Liver (tissue), 9 donors: ENCODE data around the gene LRMDA. TPM values are rescaled to one million over a fixed set of nuclear protein-coding genes. Genes with fewer than 3 reads are reported as not detected.

Experiments
- DNase-seq: peaks from one replicate; pipeline ENCODE4 v3.0.0-alpha.2; 2017; ENCODE audit warnings: low spot score
- H3K27ac ChIP-seq, 2 donors: one replicate each; pipeline ENCODE4 v1.7.0; 2013; ENCODE audit warnings: inconsistent platforms in 2 of 2, low read length in 2 of 2, control low read depth in 1 of 2, low read depth in 1 of 2, mild to moderate bottlenecking in 1 of 2
- H3K27me3 ChIP-seq, 4 donors: one replicate each; pipeline versions ENCODE4 v1.6.1 to v1.7.0; 2013; ENCODE audit warnings: low read length in 3 of 4, inconsistent platforms in 1 of 4, mild to moderate bottlenecking in 1 of 4, moderate library complexity in 1 of 4; ENCODE audit not compliant: control insufficient read depth in 4 of 4, insufficient read depth in 4 of 4
- H3K36me3 ChIP-seq, 4 donors: one replicate each; pipeline versions ENCODE4 v1.6.1 to v1.7.0; 2013; ENCODE audit warnings: low read length in 3 of 4, mild to moderate bottlenecking in 3 of 4, low read depth in 1 of 4, moderate library complexity in 1 of 4; ENCODE audit not compliant: control insufficient read depth in 4 of 4, insufficient read depth in 3 of 4
- H3K4me1 ChIP-seq, 4 donors: one replicate each; pipeline versions ENCODE4 v1.6.1 to v1.7.0; 2013; ENCODE audit warnings: low read length in 3 of 4, mild to moderate bottlenecking in 3 of 4, moderate library complexity in 1 of 4; ENCODE audit not compliant: control insufficient read depth in 4 of 4, insufficient read depth in 4 of 4
- H3K4me3 ChIP-seq, 3 donors: one replicate each; pipeline versions ENCODE4 v1.6.1 to v1.7.0; 2013; ENCODE audit warnings: low read length in 3 of 3, control low read depth in 1 of 3, low read depth in 1 of 3, mild to moderate bottlenecking in 1 of 3
- H3K9ac ChIP-seq, 2 donors: one replicate each; pipeline ENCODE4 v1.7.0; 2013; ENCODE audit warnings: low read length in 2 of 2, mild to moderate bottlenecking in 2 of 2, moderate library complexity in 2 of 2, control low read depth in 1 of 2, low read depth in 1 of 2
- H3K9me3 ChIP-seq, 4 donors: one replicate each; pipeline versions ENCODE4 v1.6.1 to v1.7.0; 2013; ENCODE audit warnings: low read length in 3 of 4; ENCODE audit not compliant: control insufficient read depth in 4 of 4
- EGR1 ChIP-seq, 2 donors: IDR thresholded peaks; 2 replicates each; pipeline ENCODE4 v1.6.1; 2016 to 2018; ENCODE audit warnings: antibody characterized with exemption in 2 of 2, low read depth in 2 of 2
- FOXA1 ChIP-seq: IDR thresholded peaks from 2 replicates; pipeline ENCODE4 v1.6.1; 2016; ENCODE audit warnings: antibody characterized with exemption
- FOXA2 ChIP-seq: IDR thresholded peaks from 2 replicates; pipeline ENCODE4 v1.6.1; 2016; ENCODE audit warnings: antibody characterized with exemption
- HNF4A ChIP-seq, 2 donors: conservative IDR thresholded peaks; 2 replicates each; pipeline ENCODE4 v1.6.1; 2016; ENCODE audit warnings: antibody characterized with exemption in 2 of 2, mild to moderate bottlenecking in 2 of 2
- HNF4G ChIP-seq: IDR thresholded peaks from 2 replicates; pipeline ENCODE4 v1.6.1; 2016; ENCODE audit warnings: antibody characterized with exemption
- JUND ChIP-seq, 2 donors: IDR thresholded peaks; 2 replicates each; pipeline ENCODE4 v1.6.1; 2016; ENCODE audit warnings: antibody characterized with exemption in 2 of 2
- RXRA ChIP-seq, 2 donors: IDR thresholded peaks; 2 replicates each; pipeline ENCODE4 v1.6.1; 2017 to 2018; ENCODE audit warnings: antibody characterized with exemption in 2 of 2, mild to moderate bottlenecking in 1 of 2
- SP1 ChIP-seq: IDR thresholded peaks from 2 replicates; pipeline ENCODE4 v1.6.1; 2018; ENCODE audit warnings: antibody characterized with exemption, mild to moderate bottlenecking
- TAF1 ChIP-seq: conservative IDR thresholded peaks from 2 replicates; pipeline ENCODE4 v1.6.1; 2016; ENCODE audit warnings: antibody characterized with exemption, mild to moderate bottlenecking
- ZBTB33 ChIP-seq: IDR thresholded peaks from 2 replicates; pipeline ENCODE4 v1.6.1; 2016; ENCODE audit warnings: antibody characterized with exemption
- WGBS: extraction: QIAGEN DNeasy Blood & Tissue Kit; methylation state at CpG from one replicate; pipeline ENCODE4 v1.1.7; 2013; 5-methylcytosine and 5-hydroxymethylcytosine counted together
- polyA plus RNA-seq, 2 donors: library from polyadenylated mRNA; stranded (reverse) in 1 of 2; unstranded in 1 of 2; fragments of 200-250 nt in 1 of 2; fragments of >200 nt in 1 of 2; fragmentation: Nextera tagmentation in 1 of 2; extraction: Ambion mirVana in 1 of 2; gene quantifications; one replicate each; pipeline versions ENCODE4 v1.2.1 to v1.2.3, GENCODE V29; 2013 to 2015
- total RNA-seq, 2 donors: library from RNA; depleted of rRNA; stranded (reverse); fragments of >200 nt; gene quantifications; one replicate each; pipeline ENCODE4 v1.2.3, GENCODE V29; 2014
- TF ChIP-seq, protein P1 (sequence below): IDR thresholded peaks from 2 replicates; pipeline ENCODE4 v1.6.1; 2016; ENCODE audit warnings: antibody characterized with exemption, mild to moderate bottlenecking
- TF ChIP-seq, protein P2 (sequence below): IDR thresholded peaks from 2 replicates; pipeline ENCODE4 v1.6.1; 2016; ENCODE audit warnings: antibody characterized with exemption
- TF ChIP-seq, protein P3 (sequence below): fragments of 150-350 bp; IDR thresholded peaks from 2 replicates; pipeline ENCODE4 v1.5.1; 2017; ENCODE audit warnings: improper control_type of control experiment, low read depth, low read length; ENCODE audit not compliant: missing input control
- TF ChIP-seq, protein P4 (sequence below): IDR thresholded peaks from 2 replicates; pipeline ENCODE4 v1.6.1; 2016; ENCODE audit warnings: antibody characterized with exemption
- donor health status: healthy.
- donor health status: healthy.
- donor health status: healthy.
- donor health status: healthy.
- donor health status: healthy.

LRMDA gene
- total and polyA plus RNA-seq, 4 donors, result 7.9 to 15.8 (median 11.3) TPM

GRCh38 chr10:76080991-76081390 lies 649.6 kb downstream of the LRMDA start:
- H3K27ac ChIP-seq, result no peak overlapping the region
- DNase-seq, result no peak
- no peaks in the 10 kb centered on the region for H3K36me3 ChIP-seq
- H3K27me3 ChIP-seq, result no peaks in the 10 kb centered on the region
- H3K9me3 ChIP-seq, result no peaks in the 10 kb centered on the region
- no peaks in the 10 kb centered on the region for H3K4me1 ChIP-seq
- no peak overlapping the region for H3K9ac ChIP-seq
- H3K4me3 ChIP-seq, result no peak overlapping the region
- TF ChIP-seq, protein P1, sequence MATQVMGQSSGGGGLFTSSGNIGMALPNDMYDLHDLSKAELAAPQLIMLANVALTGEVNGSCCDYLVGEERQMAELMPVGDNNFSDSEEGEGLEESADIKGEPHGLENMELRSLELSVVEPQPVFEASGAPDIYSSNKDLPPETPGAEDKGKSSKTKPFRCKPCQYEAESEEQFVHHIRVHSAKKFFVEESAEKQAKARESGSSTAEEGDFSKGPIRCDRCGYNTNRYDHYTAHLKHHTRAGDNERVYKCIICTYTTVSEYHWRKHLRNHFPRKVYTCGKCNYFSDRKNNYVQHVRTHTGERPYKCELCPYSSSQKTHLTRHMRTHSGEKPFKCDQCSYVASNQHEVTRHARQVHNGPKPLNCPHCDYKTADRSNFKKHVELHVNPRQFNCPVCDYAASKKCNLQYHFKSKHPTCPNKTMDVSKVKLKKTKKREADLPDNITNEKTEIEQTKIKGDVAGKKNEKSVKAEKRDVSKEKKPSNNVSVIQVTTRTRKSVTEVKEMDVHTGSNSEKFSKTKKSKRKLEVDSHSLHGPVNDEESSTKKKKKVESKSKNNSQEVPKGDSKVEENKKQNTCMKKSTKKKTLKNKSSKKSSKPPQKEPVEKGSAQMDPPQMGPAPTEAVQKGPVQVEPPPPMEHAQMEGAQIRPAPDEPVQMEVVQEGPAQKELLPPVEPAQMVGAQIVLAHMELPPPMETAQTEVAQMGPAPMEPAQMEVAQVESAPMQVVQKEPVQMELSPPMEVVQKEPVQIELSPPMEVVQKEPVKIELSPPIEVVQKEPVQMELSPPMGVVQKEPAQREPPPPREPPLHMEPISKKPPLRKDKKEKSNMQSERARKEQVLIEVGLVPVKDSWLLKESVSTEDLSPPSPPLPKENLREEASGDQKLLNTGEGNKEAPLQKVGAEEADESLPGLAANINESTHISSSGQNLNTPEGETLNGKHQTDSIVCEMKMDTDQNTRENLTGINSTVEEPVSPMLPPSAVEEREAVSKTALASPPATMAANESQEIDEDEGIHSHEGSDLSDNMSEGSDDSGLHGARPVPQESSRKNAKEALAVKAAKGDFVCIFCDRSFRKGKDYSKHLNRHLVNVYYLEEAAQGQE, result no peak
- TF ChIP-seq HNF4A (conservative IDR thresholded peaks at IDR 0.05), result no peak
- no peak for TF ChIP-seq HNF4G
- no peak for TF ChIP-seq EGR1 (IDR thresholded peaks at IDR 0.05; ENCODE audit: low read depth in 2 of 2)
- TF ChIP-seq FOXA2, result no peak
- TF ChIP-seq, protein P2, sequence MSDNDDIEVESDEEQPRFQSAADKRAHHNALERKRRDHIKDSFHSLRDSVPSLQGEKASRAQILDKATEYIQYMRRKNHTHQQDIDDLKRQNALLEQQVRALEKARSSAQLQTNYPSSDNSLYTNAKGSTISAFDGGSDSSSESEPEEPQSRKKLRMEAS, result no peak
- 95% methylated on average over 3 of the region's 3 CpGs for WGBS

- H3K4me3 ChIP-seq, result no peak overlapping the region
- TF ChIP-seq FOXA1 (no peak), FOXA2 (no peak), RXRA (IDR thresholded peaks at IDR 0.05) (no peak), TAF1 (no peak), SP1 (no peak), HNF4A (conservative IDR thresholded peaks at IDR 0.05) (no peak), JUND (IDR thresholded peaks at IDR 0.05) (no peak), EGR1 (IDR thresholded peaks at IDR 0.05; ENCODE audit: low read depth in 2 of 2) (no peak), ZBTB33 (no peak), HNF4G (no peak)
- TF ChIP-seq, protein P3, sequence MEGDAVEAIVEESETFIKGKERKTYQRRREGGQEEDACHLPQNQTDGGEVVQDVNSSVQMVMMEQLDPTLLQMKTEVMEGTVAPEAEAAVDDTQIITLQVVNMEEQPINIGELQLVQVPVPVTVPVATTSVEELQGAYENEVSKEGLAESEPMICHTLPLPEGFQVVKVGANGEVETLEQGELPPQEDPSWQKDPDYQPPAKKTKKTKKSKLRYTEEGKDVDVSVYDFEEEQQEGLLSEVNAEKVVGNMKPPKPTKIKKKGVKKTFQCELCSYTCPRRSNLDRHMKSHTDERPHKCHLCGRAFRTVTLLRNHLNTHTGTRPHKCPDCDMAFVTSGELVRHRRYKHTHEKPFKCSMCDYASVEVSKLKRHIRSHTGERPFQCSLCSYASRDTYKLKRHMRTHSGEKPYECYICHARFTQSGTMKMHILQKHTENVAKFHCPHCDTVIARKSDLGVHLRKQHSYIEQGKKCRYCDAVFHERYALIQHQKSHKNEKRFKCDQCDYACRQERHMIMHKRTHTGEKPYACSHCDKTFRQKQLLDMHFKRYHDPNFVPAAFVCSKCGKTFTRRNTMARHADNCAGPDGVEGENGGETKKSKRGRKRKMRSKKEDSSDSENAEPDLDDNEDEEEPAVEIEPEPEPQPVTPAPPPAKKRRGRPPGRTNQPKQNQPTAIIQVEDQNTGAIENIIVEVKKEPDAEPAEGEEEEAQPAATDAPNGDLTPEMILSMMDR, result no peak
- TF ChIP-seq, protein P1, result no peak
- TF ChIP-seq, protein P4, sequence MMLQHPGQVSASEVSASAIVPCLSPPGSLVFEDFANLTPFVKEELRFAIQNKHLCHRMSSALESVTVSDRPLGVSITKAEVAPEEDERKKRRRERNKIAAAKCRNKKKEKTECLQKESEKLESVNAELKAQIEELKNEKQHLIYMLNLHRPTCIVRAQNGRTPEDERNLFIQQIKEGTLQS, result no peak
- H3K9ac ChIP-seq, result no peak overlapping the region
- no peaks in the 10 kb centered on the region for H3K36me3 ChIP-seq
- H3K4me1 ChIP-seq, result peaks cover 0 to 12% (median 6%) of the 10 kb centered on the region in 4 donors
- DNase-seq, result no peak
- 82% methylated on average over 3 of the region's 3 CpGs for WGBS
- H3K27ac ChIP-seq, result no peak overlapping the region
- no peaks in the 10 kb centered on the region for H3K9me3 ChIP-seq
- H3K27me3 ChIP-seq, result no peaks in the 10 kb centered on the region
Observed at GRCh38 chr10:76082232-76082631, 650.8 kb downstream of the LRMDA start.
